Measurements from ENCODE around the gene TMEM18. TPM values are rescaled to one million over a fixed set of nuclear protein-coding genes. Genes with fewer than 3 reads are reported as not detected.
A peak's percentile ranks its signal among the peaks of the same experiment; 100 is the strongest.

TMEM18 gene
- total and polyA plus RNA-seq, 11 donors: 7.0 to 20.0 (median 10.5) TPM

DNA sequence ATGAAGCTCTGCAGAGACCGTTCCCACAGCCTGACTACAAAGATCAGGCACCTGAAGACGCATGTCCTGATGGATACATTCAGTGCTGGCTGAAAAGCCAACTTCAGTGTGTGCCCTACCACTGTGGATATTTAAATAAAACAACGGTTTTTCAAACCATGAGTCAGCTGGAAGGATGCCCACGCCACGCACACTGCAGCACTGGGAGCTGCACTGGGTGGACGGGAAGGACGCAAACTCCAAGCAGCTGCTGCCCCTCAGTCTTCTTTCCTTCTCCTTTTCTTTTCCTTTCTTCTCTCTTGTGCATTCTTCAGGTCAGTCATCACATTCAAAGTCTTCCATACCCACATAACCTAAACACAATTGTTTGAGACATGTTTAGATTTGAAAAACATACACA is 7.9 kb downstream of the TMEM18 start:
- no peak overlapping the region for H3K4me3 ChIP-seq
- no peak overlapping the region for H3K27ac ChIP-seq
- intact Hi-C loops (cut with DNase I): no loop called here
- 90 to 94% (median 93%) methylated on average over 7 of the region's 7 CpGs for WGBS, 4 donors
- DNase-seq (no peak), ATAC-seq (no peak)
- TF ChIP-seq POLR2A (IDR thresholded peaks at IDR 0.05): no peak
- TF ChIP-seq, protein P1, sequence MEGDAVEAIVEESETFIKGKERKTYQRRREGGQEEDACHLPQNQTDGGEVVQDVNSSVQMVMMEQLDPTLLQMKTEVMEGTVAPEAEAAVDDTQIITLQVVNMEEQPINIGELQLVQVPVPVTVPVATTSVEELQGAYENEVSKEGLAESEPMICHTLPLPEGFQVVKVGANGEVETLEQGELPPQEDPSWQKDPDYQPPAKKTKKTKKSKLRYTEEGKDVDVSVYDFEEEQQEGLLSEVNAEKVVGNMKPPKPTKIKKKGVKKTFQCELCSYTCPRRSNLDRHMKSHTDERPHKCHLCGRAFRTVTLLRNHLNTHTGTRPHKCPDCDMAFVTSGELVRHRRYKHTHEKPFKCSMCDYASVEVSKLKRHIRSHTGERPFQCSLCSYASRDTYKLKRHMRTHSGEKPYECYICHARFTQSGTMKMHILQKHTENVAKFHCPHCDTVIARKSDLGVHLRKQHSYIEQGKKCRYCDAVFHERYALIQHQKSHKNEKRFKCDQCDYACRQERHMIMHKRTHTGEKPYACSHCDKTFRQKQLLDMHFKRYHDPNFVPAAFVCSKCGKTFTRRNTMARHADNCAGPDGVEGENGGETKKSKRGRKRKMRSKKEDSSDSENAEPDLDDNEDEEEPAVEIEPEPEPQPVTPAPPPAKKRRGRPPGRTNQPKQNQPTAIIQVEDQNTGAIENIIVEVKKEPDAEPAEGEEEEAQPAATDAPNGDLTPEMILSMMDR (IDR thresholded peaks at IDR 0.05): no peak
- peaks cover 0 to 75% (median 52%) of the 10 kb centered on the region in 9 donors for H3K36me3 ChIP-seq
- peaks cover 0 to 22% (median 8%) of the 10 kb centered on the region in 12 donors for H3K9me3 ChIP-seq
- H3K4me1 ChIP-seq: peaks cover 0 to 5% (median 0%) of the 10 kb centered on the region in 12 donors
- H3K27me3 ChIP-seq: no peaks in the 10 kb centered on the region

DNA sequence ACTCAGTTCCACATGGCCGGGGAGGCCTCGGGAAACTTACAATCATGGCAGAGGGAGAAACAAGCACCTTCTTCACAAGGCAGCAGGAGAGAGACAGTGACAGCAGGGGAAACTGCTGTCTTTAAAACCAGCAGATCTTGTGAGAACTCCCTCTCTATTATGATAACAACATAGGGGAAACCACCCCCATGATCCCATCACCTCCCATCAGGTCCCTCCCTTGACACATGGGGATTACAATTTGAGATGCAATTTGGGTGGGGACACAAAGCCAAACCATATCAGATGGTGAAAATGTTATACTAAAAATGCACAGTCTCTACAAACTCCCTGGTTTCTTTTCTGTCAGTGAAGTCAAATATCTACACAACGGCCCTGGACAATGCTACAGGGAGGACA is 9.2 kb downstream of the TMEM18 start:
- H3K4me1 ChIP-seq: no peaks in the 10 kb centered on the region
- DNase-seq: no peak
- H3K4me3 ChIP-seq: no peak overlapping the region
- peaks cover 0 to 85% (median 58%) of the 10 kb centered on the region in 9 donors for H3K36me3 ChIP-seq
- 90 to 99% (median 96%) methylated on average over 3 of the region's 3 CpGs for WGBS, 4 donors
- no peaks in the 10 kb centered on the region for H3K27me3 ChIP-seq
- no peak for ATAC-seq
- TF ChIP-seq, protein P1 (IDR thresholded peaks at IDR 0.05): no peak
- TF ChIP-seq POLR2A (IDR thresholded peaks at IDR 0.05): no peak
- intact Hi-C loops (cut with DNase I): no loop called here
- peaks cover 0 to 26% (median 8%) of the 10 kb centered on the region in 12 donors for H3K9me3 ChIP-seq
- no peak overlapping the region for H3K27ac ChIP-seq

DNA sequence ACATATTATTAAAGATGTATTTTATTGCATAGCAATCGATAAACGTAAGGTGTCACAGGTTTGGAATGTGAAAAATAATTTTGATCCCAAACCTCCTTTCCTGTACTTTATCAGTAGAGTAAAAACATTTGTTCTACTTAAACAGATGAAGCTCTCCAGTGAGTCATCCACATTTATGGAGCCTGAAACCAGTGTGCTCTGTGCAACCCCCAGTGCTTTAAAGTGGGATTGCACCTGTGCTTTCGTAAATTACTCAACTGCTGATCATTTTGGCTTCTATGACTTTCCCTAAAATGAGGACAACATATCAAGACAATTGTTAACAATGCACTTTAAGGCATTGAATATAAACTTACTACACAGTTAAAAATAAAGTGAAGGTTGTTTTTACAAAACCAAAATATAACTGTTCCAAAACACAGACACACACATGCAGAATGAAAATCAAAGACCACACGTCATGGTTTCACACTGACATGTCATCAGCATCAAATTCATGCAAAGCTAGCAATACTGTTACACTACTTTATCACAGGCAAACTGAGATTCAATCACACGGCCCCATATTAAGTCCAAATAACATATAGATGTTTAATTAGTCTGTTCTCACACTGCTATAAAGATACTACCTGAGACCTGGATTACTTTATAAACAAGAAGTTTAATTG is 9.7 kb downstream of the TMEM18 start:
- Histone ChIP-seq H3K4me1 (no peaks in the 10 kb centered on the region), H3K4me3 (no peak overlapping the region), H3K9me3 (peaks cover 0 to 26% (median 8%) of the 10 kb centered on the region in 12 donors), H3K27ac (no peak overlapping the region), H3K36me3 (peaks cover 0 to 80% (median 56%) of the 10 kb centered on the region in 9 donors), H3K27me3 (no peaks in the 10 kb centered on the region)
- TF ChIP-seq, protein P1 (IDR thresholded peaks at IDR 0.05): peak in 10 of 12 donors; percentile 12 to 42 (median 29)
- TF ChIP-seq POLR2A (IDR thresholded peaks at IDR 0.05): no peak
- intact Hi-C loops (cut with DNase I): no loop called here
- DNase-seq (no peak), ATAC-seq (peak in 2 of 4 donors; percentile 44 to 64)
- WGBS, 4 donors: 85 to 90% (median 88%) methylated on average over 5 of the region's 5 CpGs

DNA sequence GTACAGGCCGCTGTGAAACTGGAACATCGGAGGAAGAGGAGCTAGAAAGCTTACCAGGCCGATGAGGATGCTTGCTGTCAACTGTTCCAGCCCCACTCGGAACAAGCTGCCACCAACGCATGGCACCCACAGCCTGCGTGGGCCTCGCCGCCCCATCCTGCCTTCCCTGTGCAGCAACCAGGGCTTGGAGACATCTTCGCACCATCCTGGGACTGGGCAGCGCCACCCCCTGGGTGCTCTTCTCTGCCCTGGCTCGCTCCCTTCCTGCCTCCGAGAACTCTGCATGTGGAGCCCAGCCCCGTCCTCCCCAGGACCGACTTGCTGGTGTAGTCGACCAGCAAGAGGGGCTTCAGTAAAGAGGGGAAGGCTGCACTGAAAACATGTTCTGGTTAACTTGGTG is 10.8 kb downstream of the TMEM18 start:
- peaks cover 0 to 72% (median 51%) of the 10 kb centered on the region in 9 donors for H3K36me3 ChIP-seq
- no peak overlapping the region for H3K27ac ChIP-seq
- H3K4me3 ChIP-seq: no peak overlapping the region
- no peak for DNase-seq
- no peaks in the 10 kb centered on the region for H3K4me1 ChIP-seq
- TF ChIP-seq, protein P1 (IDR thresholded peaks at IDR 0.05): no peak
- peaks cover 0 to under 1% (median 0%) of the 10 kb centered on the region in 9 donors for H3K27me3 ChIP-seq
- intact Hi-C loops (cut with DNase I): no loop called here
- H3K9me3 ChIP-seq: peaks cover 0 to 26% (median 8%) of the 10 kb centered on the region in 12 donors
- ATAC-seq: no peak
- 96 to 99% (median 98%) methylated on average over 15 of the region's 15 CpGs for WGBS, 4 donors

Data from heart left ventricle (tissue), 16 donors.